ENCODE data around the gene FMN2. TPM values are rescaled to one million over a fixed set of nuclear protein-coding genes. Genes with fewer than 3 reads are reported as not detected.

The FMN2 gene
- total RNA-seq, 4 donors from 2014 or later = 0.75 to 1.8 (median 1.2) TPM

DNA sequence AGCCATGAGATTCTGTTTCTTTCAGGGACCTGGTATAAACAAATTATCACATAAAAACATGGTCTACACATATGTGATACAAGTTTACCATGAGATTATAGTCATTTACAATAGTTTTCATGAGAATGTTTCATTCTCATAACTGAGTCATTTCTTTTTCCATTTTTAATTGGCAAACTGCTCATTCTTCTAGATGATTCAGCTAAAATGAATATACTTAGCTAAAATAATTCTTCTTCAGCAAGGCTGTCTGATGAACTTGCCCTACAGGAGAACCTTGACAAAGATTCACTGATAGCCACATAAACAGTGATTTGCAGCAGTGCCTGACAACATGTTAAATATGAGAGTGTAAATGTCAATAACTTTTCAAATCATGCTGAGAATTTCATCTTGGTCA is 253.2 kb downstream of the FMN2 start:
- TF ChIP-seq, protein P1, sequence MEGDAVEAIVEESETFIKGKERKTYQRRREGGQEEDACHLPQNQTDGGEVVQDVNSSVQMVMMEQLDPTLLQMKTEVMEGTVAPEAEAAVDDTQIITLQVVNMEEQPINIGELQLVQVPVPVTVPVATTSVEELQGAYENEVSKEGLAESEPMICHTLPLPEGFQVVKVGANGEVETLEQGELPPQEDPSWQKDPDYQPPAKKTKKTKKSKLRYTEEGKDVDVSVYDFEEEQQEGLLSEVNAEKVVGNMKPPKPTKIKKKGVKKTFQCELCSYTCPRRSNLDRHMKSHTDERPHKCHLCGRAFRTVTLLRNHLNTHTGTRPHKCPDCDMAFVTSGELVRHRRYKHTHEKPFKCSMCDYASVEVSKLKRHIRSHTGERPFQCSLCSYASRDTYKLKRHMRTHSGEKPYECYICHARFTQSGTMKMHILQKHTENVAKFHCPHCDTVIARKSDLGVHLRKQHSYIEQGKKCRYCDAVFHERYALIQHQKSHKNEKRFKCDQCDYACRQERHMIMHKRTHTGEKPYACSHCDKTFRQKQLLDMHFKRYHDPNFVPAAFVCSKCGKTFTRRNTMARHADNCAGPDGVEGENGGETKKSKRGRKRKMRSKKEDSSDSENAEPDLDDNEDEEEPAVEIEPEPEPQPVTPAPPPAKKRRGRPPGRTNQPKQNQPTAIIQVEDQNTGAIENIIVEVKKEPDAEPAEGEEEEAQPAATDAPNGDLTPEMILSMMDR (IDR thresholded peaks at IDR 0.05; ENCODE audit: low read depth) = no peak

DNA sequence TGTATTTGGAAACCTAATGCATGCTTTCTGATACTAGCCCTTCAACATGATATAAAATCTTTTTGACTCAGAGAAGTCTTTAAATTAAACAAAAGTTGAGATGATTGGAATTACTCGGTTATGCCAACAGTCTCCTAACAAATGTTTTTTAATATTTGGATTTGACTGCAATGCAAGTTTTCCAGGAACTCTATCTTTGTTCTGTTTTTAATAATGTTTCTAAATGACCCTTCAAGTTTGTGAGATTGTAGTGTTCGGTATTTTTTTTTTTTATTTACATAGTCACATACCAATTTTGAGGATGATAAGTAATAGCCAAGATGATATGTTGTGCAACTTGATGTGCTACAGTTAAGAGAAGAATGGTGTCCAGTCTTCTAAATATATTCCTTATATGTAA is 258.0 kb downstream of the FMN2 start:
- TF ChIP-seq, protein P1 (IDR thresholded peaks at IDR 0.05; ENCODE audit: low read depth) = no peak

DNA sequence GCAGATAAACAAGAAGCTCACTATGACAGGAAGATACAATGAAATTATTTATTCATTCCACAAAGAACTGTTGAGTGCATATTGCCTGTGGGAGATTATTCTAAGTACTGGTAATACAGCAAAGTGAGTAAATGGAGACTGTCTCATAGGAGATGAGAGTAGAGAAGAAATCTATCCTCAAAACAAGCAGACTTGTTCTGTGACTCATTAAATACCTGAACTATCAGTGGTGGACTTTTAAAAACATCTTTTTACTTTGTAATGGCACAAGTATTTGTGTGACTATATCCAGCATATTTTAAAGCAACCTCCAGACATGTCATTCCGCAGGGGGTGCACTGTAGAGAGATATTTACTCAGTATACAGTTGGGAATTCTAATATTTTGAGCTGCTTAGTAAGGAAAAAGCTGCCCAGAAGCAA is 259.2 kb downstream of the FMN2 start:
- TF ChIP-seq, protein P1 (IDR thresholded peaks at IDR 0.05; ENCODE audit: low read depth) = no peak

DNA sequence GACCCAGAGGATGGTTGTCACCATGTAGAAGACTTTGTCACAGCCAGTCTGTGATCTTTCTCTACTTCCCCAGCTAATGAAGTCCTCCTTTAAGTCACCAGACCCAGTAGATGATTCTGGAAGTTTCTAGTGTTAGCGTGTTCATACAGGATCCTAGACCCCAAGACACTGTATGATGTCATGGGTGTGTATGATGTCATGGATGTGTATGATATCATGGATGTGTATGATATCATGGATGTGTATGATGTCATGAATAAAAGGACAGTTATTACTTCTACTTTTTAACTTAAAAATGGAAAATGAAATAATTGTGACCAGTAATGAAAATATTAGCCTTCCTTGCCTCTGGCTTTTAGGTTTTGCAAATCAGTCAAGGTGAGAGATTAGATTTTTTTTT is 260.0 kb downstream of the FMN2 start:
- TF ChIP-seq, protein P1 (IDR thresholded peaks at IDR 0.05; ENCODE audit: low read depth) = no peak

DNA sequence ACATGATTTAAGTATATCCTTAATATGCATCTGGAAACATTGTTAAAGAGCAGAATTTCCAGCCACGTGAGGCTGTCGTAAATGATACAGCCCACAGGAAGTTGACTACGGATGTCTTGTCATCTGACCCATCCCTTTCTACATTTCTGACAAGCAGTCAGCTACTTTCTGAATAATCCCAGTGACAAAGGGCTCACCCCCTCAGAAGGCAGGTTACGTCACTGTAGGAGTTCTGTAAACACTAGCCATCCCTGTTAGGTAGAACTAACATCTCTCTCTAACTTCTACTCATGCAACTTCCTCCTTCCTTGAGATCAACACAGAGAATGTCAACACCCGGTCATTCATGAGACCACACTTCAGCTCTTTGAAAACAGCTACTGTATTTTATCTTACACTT is 261.1 kb downstream of the FMN2 start:
- TF ChIP-seq, protein P1 (IDR thresholded peaks at IDR 0.05; ENCODE audit: low read depth) = no peak

DNA sequence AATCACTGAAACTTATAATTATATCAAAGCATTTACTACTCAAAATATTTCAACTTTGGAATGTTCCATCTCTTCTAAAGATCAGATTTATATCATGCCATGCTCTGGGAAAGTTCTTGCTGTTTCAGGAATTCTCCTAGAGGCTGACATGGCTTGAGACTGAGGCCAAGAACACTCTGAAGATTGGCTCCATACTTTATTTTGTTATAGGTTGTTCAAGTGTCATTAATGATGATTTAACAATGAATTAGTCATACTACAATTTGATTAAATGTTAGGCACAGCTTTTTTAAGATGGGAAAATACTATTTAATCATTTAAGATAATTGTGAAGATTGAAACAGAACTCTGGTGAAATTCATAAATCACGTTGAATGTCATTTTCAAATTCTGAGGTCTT is 264.9 kb downstream of the FMN2 start:
- TF ChIP-seq, protein P1 (IDR thresholded peaks at IDR 0.05; ENCODE audit: low read depth) = no peak

DNA sequence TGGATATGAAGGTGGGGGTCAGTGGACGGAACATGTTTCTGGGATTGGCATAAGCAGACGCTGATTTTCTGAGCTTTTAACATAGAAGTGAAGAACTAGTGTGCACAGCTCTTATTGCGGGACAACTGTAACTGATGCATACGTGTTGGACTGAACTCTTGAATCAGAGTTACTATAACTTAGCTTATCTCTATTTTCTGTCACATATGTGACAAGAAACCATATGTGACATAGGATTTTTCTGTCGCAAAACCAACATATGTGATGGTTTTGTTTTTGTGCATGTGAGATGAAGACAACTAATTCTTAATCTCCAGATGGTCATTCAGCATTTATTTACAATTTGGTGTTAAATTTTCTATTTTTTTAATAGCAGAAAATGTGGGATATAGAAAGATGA is 270.4 kb downstream of the FMN2 start:
- TF ChIP-seq, protein P1 (IDR thresholded peaks at IDR 0.05; ENCODE audit: low read depth) = no peak

Measured in subcutaneous adipose tissue (tissue), 4 donors.